Measurements from ENCODE around the gene SH3PXD2A.

Gene SH3PXD2A

GRCh38 chr10:103679096-103679790 lies 176.1 kb downstream of the SH3PXD2A start:
- no peak overlapping the region for H3K27ac ChIP-seq
- TF ChIP-seq, protein P1, sequence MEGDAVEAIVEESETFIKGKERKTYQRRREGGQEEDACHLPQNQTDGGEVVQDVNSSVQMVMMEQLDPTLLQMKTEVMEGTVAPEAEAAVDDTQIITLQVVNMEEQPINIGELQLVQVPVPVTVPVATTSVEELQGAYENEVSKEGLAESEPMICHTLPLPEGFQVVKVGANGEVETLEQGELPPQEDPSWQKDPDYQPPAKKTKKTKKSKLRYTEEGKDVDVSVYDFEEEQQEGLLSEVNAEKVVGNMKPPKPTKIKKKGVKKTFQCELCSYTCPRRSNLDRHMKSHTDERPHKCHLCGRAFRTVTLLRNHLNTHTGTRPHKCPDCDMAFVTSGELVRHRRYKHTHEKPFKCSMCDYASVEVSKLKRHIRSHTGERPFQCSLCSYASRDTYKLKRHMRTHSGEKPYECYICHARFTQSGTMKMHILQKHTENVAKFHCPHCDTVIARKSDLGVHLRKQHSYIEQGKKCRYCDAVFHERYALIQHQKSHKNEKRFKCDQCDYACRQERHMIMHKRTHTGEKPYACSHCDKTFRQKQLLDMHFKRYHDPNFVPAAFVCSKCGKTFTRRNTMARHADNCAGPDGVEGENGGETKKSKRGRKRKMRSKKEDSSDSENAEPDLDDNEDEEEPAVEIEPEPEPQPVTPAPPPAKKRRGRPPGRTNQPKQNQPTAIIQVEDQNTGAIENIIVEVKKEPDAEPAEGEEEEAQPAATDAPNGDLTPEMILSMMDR (conservative IDR thresholded peaks at IDR 0.05) = no peak
- no peak for TF ChIP-seq ZFX (IDR thresholded peaks at IDR 0.05)

- no peak for TF ChIP-seq ZFX (IDR thresholded peaks at IDR 0.05)
- no peak overlapping the region for H3K27ac ChIP-seq
Observed at GRCh38 chr10:103678178-103678526, 177.2 kb downstream of the SH3PXD2A start.

DNA sequence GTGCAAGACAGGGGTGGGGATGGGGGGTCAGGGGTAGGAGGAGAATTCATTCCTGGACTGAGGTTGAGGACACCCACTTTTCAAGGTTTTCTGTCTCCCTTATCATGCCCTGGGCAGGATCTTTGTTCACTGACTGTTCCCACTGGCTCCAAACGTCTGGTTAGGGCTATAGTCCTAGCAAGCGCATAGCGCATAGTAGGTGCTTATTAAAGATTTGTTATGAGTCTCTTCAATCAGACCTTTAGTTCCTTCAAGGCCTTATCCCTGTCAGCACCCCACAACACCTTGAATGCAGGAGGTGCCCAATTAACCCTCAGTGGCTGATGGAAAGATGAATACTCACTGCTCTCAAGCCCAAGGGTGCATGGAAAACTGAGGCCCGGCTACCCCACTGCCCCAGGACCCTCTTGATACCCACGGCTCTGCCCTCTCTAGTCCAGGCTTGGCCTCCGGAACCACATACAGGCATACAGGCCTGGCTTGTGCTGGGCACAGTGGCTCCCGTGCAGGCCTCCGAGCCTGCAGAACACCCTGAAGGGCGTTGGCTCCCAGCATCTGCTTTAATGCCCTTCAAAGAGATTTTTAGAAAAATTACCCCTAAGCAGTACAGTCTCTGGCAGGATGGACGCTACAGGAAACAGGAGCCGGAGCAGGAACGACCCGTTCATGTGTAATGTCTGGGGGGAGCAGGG lies 177.7 kb downstream of the SH3PXD2A start:
- TF ChIP-seq ZFX (IDR thresholded peaks at IDR 0.05) = no peak
- TF ChIP-seq, protein P1 (conservative IDR thresholded peaks at IDR 0.05) = no peak
- no peak overlapping the region for H3K27ac ChIP-seq

- TF ChIP-seq ZFX (IDR thresholded peaks at IDR 0.05) = no peak
- no peak overlapping the region for H3K27ac ChIP-seq
Observed at GRCh38 chr10:103676851-103677417, 178.4 kb downstream of the SH3PXD2A start.

DNA sequence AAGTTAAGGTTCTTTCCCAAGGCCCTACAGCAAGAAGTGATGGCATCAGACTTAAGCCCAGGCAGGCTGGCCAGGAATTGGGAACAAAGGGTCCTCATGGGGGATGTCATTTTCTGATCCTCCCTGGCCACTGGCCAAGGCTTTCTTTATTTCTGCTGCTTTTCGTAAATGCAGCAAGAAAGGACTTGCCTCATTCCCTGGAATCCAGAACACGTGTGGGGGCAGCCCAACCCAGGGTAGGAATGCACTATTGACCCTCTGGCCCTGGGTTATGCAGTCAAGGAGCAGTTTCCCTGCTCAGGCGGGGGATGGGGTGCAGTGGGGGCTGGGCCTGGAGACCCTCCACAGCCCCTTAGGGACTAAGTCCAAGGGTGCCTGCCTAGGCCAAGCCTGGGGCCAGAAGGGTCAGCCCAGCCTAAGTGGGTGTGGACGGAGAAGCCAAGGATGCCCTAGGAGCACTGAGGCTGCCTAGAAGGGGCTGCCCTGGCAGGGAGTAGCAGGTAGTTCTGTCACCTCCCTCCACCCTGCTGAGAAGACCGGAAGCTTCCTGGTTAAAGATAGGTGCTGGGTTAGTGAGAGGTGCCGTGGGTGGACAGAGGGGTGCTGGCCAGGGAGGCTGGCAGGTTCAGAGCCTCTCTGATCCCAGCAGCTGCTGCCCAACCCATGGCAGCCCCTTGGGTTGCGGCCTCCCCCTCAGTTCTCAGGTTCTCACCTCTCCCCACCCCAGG lies 179.2 kb downstream of the SH3PXD2A start:
- no peak overlapping the region for H3K27ac ChIP-seq
- TF ChIP-seq, protein P1 (conservative IDR thresholded peaks at IDR 0.05) = no peak
- no peak for TF ChIP-seq ZFX (IDR thresholded peaks at IDR 0.05)

DNA sequence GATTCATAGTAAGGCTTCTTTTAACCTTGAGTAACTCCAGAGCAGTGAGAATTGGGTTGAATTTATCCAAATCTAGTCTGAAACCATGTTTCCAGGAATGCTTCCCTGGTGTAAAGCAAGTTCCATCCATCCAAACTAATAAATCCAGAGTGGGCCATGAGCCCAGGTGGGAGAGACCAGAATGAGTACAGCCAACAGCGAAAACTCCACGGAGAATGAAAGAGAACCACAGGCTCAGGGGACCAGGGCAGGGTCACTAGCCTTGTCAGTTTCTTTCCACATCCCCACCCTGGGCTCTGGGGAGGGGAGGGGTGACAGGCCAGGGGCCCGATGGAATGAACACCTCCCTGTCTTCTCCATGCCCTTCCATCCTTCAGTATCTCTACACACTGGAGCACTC lies 181.8 kb downstream of the SH3PXD2A start:
- no peak overlapping the region for H3K27ac ChIP-seq
- TF ChIP-seq, protein P1 (conservative IDR thresholded peaks at IDR 0.05) = no peak
- TF ChIP-seq ZFX (IDR thresholded peaks at IDR 0.05) = no peak

- TF ChIP-seq, protein P1 (conservative IDR thresholded peaks at IDR 0.05) = no peak
- TF ChIP-seq ZFX (IDR thresholded peaks at IDR 0.05) = no peak
- no peak overlapping the region for H3K27ac ChIP-seq
Observed at GRCh38 chr10:103672345-103672744, 183.0 kb downstream of the SH3PXD2A start.

Data from C4-2B (cell line).